Progenitor cell of endocrine pancreas (in vitro differentiated cells): Measurements from ENCODE around the gene ACOT7. TPM values are rescaled to one million over a fixed set of nuclear protein-coding genes. Genes with fewer than 3 reads are reported as not detected.
"Not testable (repeated sequence)": the region's sequence is repeated elsewhere in the genome, so short reads cannot be mapped to it uniquely, and the experiment has no call there.

Experiments used
- DNase-seq: peaks from one replicate; pipeline ENCODE4 v3.0.0; 2021; ENCODE audit warnings: low spot score; ENCODE audit not compliant: unreplicated experiment
- H3K27ac Mint-ChIP-seq: 2 replicates; pipeline ENCODE4 v1.8.0; 2021; ENCODE audit warnings: mild to moderate bottlenecking, moderate library complexity, mixed read lengths
- H3K27me3 Mint-ChIP-seq: 2 replicates; pipeline ENCODE4 v1.8.0; 2021; ENCODE audit warnings: mixed read lengths
- H3K36me3 Mint-ChIP-seq: 2 replicates; pipeline ENCODE4 v1.8.0; 2022; ENCODE audit warnings: mixed read lengths; ENCODE audit not compliant: insufficient read depth
- H3K4me1 Mint-ChIP-seq: 2 replicates; pipeline ENCODE4 v1.8.0; 2021; ENCODE audit warnings: low read depth, mixed read lengths
- H3K4me3 Mint-ChIP-seq: 2 replicates; pipeline ENCODE4 v1.8.0; 2021; ENCODE audit warnings: low read depth, mild to moderate bottlenecking, moderate library complexity, mixed read lengths
- H3K9me3 Mint-ChIP-seq: 2 replicates; pipeline ENCODE4 v1.8.0; 2021; ENCODE audit warnings: low read depth, mixed read lengths
- CTCF ChIP-seq: fragments of 200-600 bp; sonication (generic); IDR thresholded peaks from one replicate; pipeline ENCODE4 v1.5.0; 2021; ENCODE audit warnings: antibody characterized with exemption, mild to moderate bottlenecking; ENCODE audit not compliant: unreplicated experiment
- total RNA-seq: library from RNA; stranded (reverse); gene quantifications from 2 replicates; pipeline ENCODE4 v1.2.1, GENCODE V29; 2021

The ACOT7 gene
- total RNA-seq, 1 donor from 2014 or later = 30.2 TPM

- Mint-ChIP-seq H3K9me3 (peaks cover 7% of the 10 kb centered on the region), H3K27me3 (no peaks in the 10 kb centered on the region), H3K27ac (peak overlapping the region; percentile 33), H3K36me3 (peaks cover 7% of the 10 kb centered on the region), H3K4me1 (no peaks in the 10 kb centered on the region), H3K4me3 (no peak overlapping the region)
- DNase-seq = no peak
- no peak for TF ChIP-seq CTCF
Measured at GRCh38 chr1:6367381-6368012, 26.1 kb downstream of the ACOT7 start.

- H3K27ac Mint-ChIP-seq = no peak overlapping the region
- peaks cover 10% of the 10 kb centered on the region for H3K4me1 Mint-ChIP-seq
- H3K27me3 Mint-ChIP-seq = no peaks in the 10 kb centered on the region
- peaks cover 7% of the 10 kb centered on the region for H3K9me3 Mint-ChIP-seq
- peaks cover 6% of the 10 kb centered on the region for H3K36me3 Mint-ChIP-seq
- no peak for DNase-seq
- no peak overlapping the region for H3K4me3 Mint-ChIP-seq
- TF ChIP-seq CTCF = no peak
Measured at GRCh38 chr1:6365047-6365446, 28.5 kb downstream of the ACOT7 start.

- not testable (repeated sequence) for H3K36me3 Mint-ChIP-seq, H3K4me3 Mint-ChIP-seq, H3K27me3 Mint-ChIP-seq, H3K9me3 Mint-ChIP-seq, H3K27ac Mint-ChIP-seq, DNase-seq
- peaks cover 21% of the 10 kb centered on the region for H3K4me1 Mint-ChIP-seq
- peak; percentile 61 for TF ChIP-seq CTCF
Measured at GRCh38 chr1:6363085-6363884, 30.3 kb downstream of the ACOT7 start.

- peaks cover 21% of the 10 kb centered on the region for H3K4me1 Mint-ChIP-seq
- H3K36me3 Mint-ChIP-seq = peaks cover 6% of the 10 kb centered on the region
- H3K4me3 Mint-ChIP-seq = no peak overlapping the region
- DNase-seq = no peak
- no peaks in the 10 kb centered on the region for H3K27me3 Mint-ChIP-seq
- TF ChIP-seq CTCF = no peak
- peaks cover 7% of the 10 kb centered on the region for H3K9me3 Mint-ChIP-seq
- no peak overlapping the region for H3K27ac Mint-ChIP-seq
Measured at GRCh38 chr1:6361124-6361775, 32.3 kb downstream of the ACOT7 start.

GRCh38 chr1:6360517-6361070, 33.0 kb downstream of the ACOT7 start:
- peaks cover 6% of the 10 kb centered on the region for H3K36me3 Mint-ChIP-seq
- peaks cover 7% of the 10 kb centered on the region for H3K9me3 Mint-ChIP-seq
- no peak for TF ChIP-seq CTCF
- DNase-seq = no peak
- H3K4me3 Mint-ChIP-seq = no peak overlapping the region
- H3K27ac Mint-ChIP-seq = peak overlapping the region; percentile 92
- no peaks in the 10 kb centered on the region for H3K27me3 Mint-ChIP-seq
- peaks cover 21% of the 10 kb centered on the region for H3K4me1 Mint-ChIP-seq
